ENCODE data around the gene KEAP1.

GRCh38 chr19:10523135-10523636 lies 20.0 kb upstream of the KEAP1 start:
- TF ChIP-seq SUZ12 (IDR thresholded peaks at IDR 0.05; ENCODE audit: extremely low read depth, insufficient read depth, insufficient read length) (no peak), YY1 (IDR thresholded peaks at IDR 0.05; ENCODE audit: insufficient read depth, insufficient read length) (no peak), ZNF274 (IDR thresholded peaks at IDR 0.05; ENCODE audit: low read depth, low read length) (no peak)

Data from NT2/D1 (cell line).